K562 (cell line): ENCODE data around the gene FUNDC2. TPM values are rescaled to one million over a fixed set of nuclear protein-coding genes. Genes with fewer than 3 reads are reported as not detected.

Source experiments
- ATF1 ChIP-seq, 2 experiments: fragments of 450-650 bp in 1 of 2; IDR thresholded peaks; 2 replicates each; pipeline ENCODE4 v1.6.1; 2016; ENCODE audit warnings: missing compliant biosample characterization in 1 of 2, missing genetic modification characterization in 1 of 2
- BCL6 ChIP-seq: fragments of 250-450 bp; sonication (Bioruptor Pico); IDR thresholded peaks from 2 replicates; pipeline ENCODE4 v1.4.0; 2020
- C11orf30 ChIP-seq: fragments of 450-650 bp; IDR thresholded peaks from 2 replicates; pipeline ENCODE4 v1.6.1; 2016; ENCODE audit warnings: low read depth, mild to moderate bottlenecking
- FOXA3 ChIP-seq, 2 experiments: fragments of 450-650 bp in 1 of 2; sonication (generic) in 1 of 2; formaldehyde crosslinking; IDR thresholded peaks in 1 of 2; conservative IDR thresholded peaks in 1 of 2; 2 replicates each; pipeline versions ENCODE4 v1.4.0 to v1.8.0; 2020 to 2022; ENCODE audit warnings: mild to moderate bottlenecking in 2 of 2, missing genetic modification reagents in 1 of 2
- FOXJ3 ChIP-seq: sonication (generic); formaldehyde crosslinking; IDR thresholded peaks from 2 replicates; pipeline ENCODE4 v1.4.0; 2020; ENCODE audit warnings: mild to moderate bottlenecking, missing genetic modification reagents
- FOXM1 ChIP-seq, 2 experiments: fragments of 450-650 bp in 1 of 2; sonication (generic) in 1 of 2; formaldehyde crosslinking in 1 of 2; IDR thresholded peaks; 2 replicates each; pipeline versions ENCODE4 v1.6.1 to v1.9.0; 2017 to 2022; ENCODE audit warnings: low read depth in 2 of 2, mild to moderate bottlenecking in 2 of 2, missing genetic modification reagents in 1 of 2, moderate library complexity in 1 of 2
- GABPB2 ChIP-seq: fragments of 250-450 bp; sonication (Bioruptor Pico); conservative IDR thresholded peaks from 2 replicates; pipeline ENCODE4 v1.5.1; 2021; ENCODE audit warnings: mild to moderate bottlenecking
- GTF2F1 ChIP-seq: IDR thresholded peaks from 2 replicates; pipeline ENCODE4 v1.6.1; 2011; ENCODE audit warnings: low read depth, low read length, improper control_type of control experiment
- IFI16 ChIP-seq: fragments of 250-450 bp; sonication (Bioruptor Pico); IDR thresholded peaks from 2 replicates; pipeline ENCODE4 v2.1.2; 2022; ENCODE audit warnings: mild to moderate bottlenecking, inconsistent platforms
- ILK ChIP-seq: fragments of 450-650 bp; IDR thresholded peaks from 2 replicates; pipeline ENCODE4 v1.6.1; 2016; ENCODE audit warnings: missing genetic modification characterization, low read depth, mild to moderate bottlenecking, missing compliant biosample characterization, moderate library complexity, borderline replicate concordance
- JUNB ChIP-seq: fragments of 450-650 bp; formaldehyde crosslinking; conservative IDR thresholded peaks from 2 replicates; pipeline ENCODE4 v1.4.0; 2020; ENCODE audit warnings: mild to moderate bottlenecking
- MAFG ChIP-seq: fragments of 450-650 bp; conservative IDR thresholded peaks from 2 replicates; pipeline ENCODE4 v1.6.1; 2016; ENCODE audit warnings: missing genetic modification characterization, missing compliant biosample characterization
- NELFE ChIP-seq: IDR thresholded peaks from 2 replicates; pipeline ENCODE4 v1.6.1; 2011; ENCODE audit warnings: mild to moderate bottlenecking; ENCODE audit not compliant: insufficient read depth, insufficient read length
- NFRKB ChIP-seq: fragments of 450-650 bp; IDR thresholded peaks from 2 replicates; pipeline ENCODE4 v1.6.1; 2016; ENCODE audit warnings: low read depth
- NR1H2 ChIP-seq: sonication (generic); formaldehyde crosslinking; IDR thresholded peaks from 2 replicates; pipeline ENCODE4 v1.4.0; 2020; ENCODE audit warnings: mild to moderate bottlenecking, missing genetic modification reagents
- SMARCB1 ChIP-seq: IDR thresholded peaks from 2 replicates; pipeline ENCODE4 v1.6.1; 2011; ENCODE audit warnings: improper control_type of control experiment, low read depth; ENCODE audit not compliant: insufficient read length
- SMARCC2 ChIP-seq: fragments of 450-650 bp; IDR thresholded peaks from 2 replicates; pipeline ENCODE4 v1.6.1; 2017; ENCODE audit warnings: antibody characterized with exemption, moderate library complexity, mild to moderate bottlenecking, low read depth
- XRCC4 ChIP-seq: IDR thresholded peaks from one replicate; pipeline ENCODE4 v1.6.1; 2011; ENCODE audit not compliant: insufficient read depth, insufficient read length; ENCODE audit errors: extremely low read depth
- XRCC5 ChIP-seq: fragments of 200-400 bp; formaldehyde crosslinking; IDR thresholded peaks from 2 replicates; pipeline ENCODE4 v1.6.1; 2017; ENCODE audit warnings: low read depth, mild to moderate bottlenecking, low read length
- ZFPM2 ChIP-seq: fragments of 250-450 bp; sonication (Bioruptor Pico); IDR thresholded peaks from 2 replicates; pipeline ENCODE4 v1.5.1; 2022; ENCODE audit warnings: mild to moderate bottlenecking
- ZZZ3 ChIP-seq: fragments of 450-650 bp; IDR thresholded peaks from 2 replicates; pipeline ENCODE4 v1.6.1; 2016; ENCODE audit warnings: antibody characterized with exemption, mild to moderate bottlenecking, moderate library complexity
- polyA plus RNA-seq, 8 experiments: library from polyadenylated mRNA; depleted of rRNA in 4 of 8; stranded (reverse) in 5 of 8; unstranded in 3 of 8; fragments of >200 nt; fragmentation: Nextera tagmentation in 2 of 8; fragmentation: Illumina TruSeq in 1 of 8; extraction: Ambion mirVana in 2 of 8; extraction: Trizol in 1 of 8; gene quantifications; 2 replicates each; pipeline versions ENCODE4 v1.2.1 to v1.2.3, GENCODE V29; 2011 to 2014; ENCODE audit warnings: inconsistent platforms in 1 of 8, missing spikeins in 1 of 8
- total RNA-seq, 7 experiments: library from RNA; depleted of rRNA in 6 of 7; stranded (reverse); fragments of >200 nt in 6 of 7; fragmentation: Illumina TruSeq in 2 of 7; extraction: Trizol in 2 of 7; gene quantifications; 2 replicates each; pipeline versions ENCODE4 v1.2.1 to v1.2.3, GENCODE V29; 2011 to 2021; ENCODE audit warnings: low replicate concordance in 1 of 7
- TF ChIP-seq, protein P1 (sequence below), 3 experiments: fragments of 200-800 bp in 1 of 3; fragments of 250-450 bp in 1 of 3; fragments of 450-650 bp in 1 of 3; sonication (Bioruptor Pico) in 1 of 3; sonication (Bioruptor generic) in 1 of 3; formaldehyde crosslinking in 1 of 3; IDR thresholded peaks; 2 replicates each; pipeline versions ENCODE4 v1.6.1 to v1.8.0; 2016 to 2022; ENCODE audit warnings: mild to moderate bottlenecking in 2 of 3, missing genetic modification characterization in 2 of 3, missing compliant biosample characterization in 1 of 3, moderate library complexity in 1 of 3
- TF ChIP-seq, protein P2 (sequence below): fragments of 250-450 bp; sonication (Bioruptor Pico); IDR thresholded peaks from 2 replicates; pipeline ENCODE4 v1.8.0; 2021; ENCODE audit warnings: moderate library complexity, mild to moderate bottlenecking, inconsistent platforms
- TF ChIP-seq, protein P3 (sequence below), 2 experiments: fragments of 450-650 bp in 1 of 2; sonication (generic) in 1 of 2; formaldehyde crosslinking in 1 of 2; IDR thresholded peaks in 1 of 2; conservative IDR thresholded peaks in 1 of 2; 2 replicates each; pipeline versions ENCODE4 v1.6.1 to v1.8.1; 2016 to 2023; ENCODE audit warnings: mild to moderate bottlenecking in 2 of 2, moderate library complexity in 2 of 2, inconsistent platforms in 1 of 2, missing genetic modification reagents in 1 of 2

The FUNDC2 gene
- total and polyA plus RNA-seq, 9 of the 15 experiments (the other 6 are each of a cell fraction or from before 2014, with no cell fraction given) = 50.6 to 235 (median 123) TPM

DNA sequence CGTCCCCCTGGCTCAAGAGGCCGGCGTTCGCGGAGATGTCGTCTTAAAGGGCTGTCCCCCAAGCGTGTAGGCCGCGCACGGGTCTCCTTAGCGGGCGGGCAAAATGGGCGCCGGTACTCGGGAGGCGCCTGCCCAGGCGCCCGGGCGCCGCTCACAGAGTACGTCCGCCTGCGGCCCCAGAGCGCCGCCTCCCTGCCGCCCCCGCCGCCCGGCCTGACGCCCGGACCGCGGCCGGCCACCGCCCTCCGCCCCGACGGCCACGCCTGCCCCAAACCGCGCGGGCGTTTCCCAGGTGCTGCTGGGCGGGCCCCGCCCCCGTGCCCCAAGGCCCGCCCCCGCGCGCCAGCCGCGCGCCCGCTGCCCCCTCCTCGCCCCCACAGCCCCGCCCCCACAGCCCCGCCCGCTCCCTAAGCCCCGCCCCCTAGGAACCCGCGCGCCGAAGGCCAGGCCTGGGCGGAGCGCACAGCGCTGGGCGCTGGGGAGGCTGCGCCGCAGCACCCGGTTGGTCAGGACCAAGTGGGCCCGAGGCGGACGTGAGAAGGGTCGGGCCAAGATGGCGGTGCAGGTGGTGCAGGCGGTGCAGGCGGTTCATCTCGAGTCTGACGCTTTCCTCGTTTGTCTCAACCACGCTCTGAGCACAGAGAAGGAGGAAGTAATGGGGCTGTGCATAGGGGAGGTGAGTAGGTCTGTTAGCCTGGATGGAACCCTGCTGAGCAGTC, 44.5 kb downstream of the FUNDC2 start, which contains the start of the genes BRCC3, CMC4 and MTCP1 (continued):
- TF ChIP-seq, protein P1, sequence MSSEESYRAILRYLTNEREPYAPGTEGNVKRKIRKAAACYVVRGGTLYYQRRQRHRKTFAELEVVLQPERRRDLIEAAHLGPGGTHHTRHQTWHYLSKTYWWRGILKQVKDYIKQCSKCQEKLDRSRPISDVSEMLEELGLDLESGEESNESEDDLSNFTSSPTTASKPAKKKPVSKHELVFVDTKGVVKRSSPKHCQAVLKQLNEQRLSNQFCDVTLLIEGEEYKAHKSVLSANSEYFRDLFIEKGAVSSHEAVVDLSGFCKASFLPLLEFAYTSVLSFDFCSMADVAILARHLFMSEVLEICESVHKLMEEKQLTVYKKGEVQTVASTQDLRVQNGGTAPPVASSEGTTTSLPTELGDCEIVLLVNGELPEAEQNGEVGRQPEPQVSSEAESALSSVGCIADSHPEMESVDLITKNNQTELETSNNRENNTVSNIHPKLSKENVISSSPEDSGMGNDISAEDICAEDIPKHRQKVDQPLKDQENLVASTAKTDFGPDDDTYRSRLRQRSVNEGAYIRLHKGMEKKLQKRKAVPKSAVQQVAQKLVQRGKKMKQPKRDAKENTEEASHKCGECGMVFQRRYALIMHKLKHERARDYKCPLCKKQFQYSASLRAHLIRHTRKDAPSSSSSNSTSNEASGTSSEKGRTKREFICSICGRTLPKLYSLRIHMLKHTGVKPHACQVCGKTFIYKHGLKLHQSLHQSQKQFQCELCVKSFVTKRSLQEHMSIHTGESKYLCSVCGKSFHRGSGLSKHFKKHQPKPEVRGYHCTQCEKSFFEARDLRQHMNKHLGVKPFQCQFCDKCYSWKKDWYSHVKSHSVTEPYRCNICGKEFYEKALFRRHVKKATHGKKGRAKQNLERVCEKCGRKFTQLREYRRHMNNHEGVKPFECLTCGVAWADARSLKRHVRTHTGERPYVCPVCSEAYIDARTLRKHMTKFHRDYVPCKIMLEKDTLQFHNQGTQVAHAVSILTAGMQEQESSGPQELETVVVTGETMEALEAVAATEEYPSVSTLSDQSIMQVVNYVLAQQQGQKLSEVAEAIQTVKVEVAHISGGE (CRISPR knock-in tag; IDR thresholded peaks at IDR 0.05) = no peak; a peak in 1 of 6 replicates
- TF ChIP-seq GABPB2 (CRISPR knock-in tag) (no peak), ILK (no peak), C11orf30 (peak; percentile 59; the same call in 1 of the 2 replicates), ATF1 (CRISPR knock-in tag; IDR thresholded peaks at IDR 0.05) (no peak), ATF1 (tag; IDR thresholded peaks at IDR 0.05) (no peak), FOXA3 (CRISPR knock-in tag; conservative IDR thresholded peaks at IDR 0.05 in 1 of 2, IDR thresholded peaks at IDR 0.05 in 1 of 2) (no peak), SMARCB1 (no peak), FOXM1 (IDR thresholded peaks at IDR 0.05; ENCODE audit: low read depth) (no peak), FOXM1 (CRISPR knock-in tag; IDR thresholded peaks at IDR 0.05; ENCODE audit: low read depth) (no peak), GTF2F1 (no peak), FOXJ3 (CRISPR knock-in tag) (no peak), XRCC4 (no peak), NFRKB (peak; percentile 81), MAFG (tag) (no peak), ZFPM2 (CRISPR knock-in tag) (no peak), NR1H2 (CRISPR knock-in tag) (no peak), ZZZ3 (no peak), NELFE (no peak), BCL6 (CRISPR knock-in tag) (no peak), IFI16 (CRISPR knock-in tag) (no peak), XRCC5 (no peak), SMARCC2 (no peak), JUNB (CRISPR knock-in tag) (no peak)
- TF ChIP-seq, protein P2, sequence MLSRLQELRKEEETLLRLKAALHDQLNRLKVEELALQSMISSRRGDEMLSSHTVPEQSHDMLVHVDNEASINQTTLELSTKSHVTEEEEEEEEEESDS (CRISPR knock-in tag) = no peak
- TF ChIP-seq, protein P3, sequence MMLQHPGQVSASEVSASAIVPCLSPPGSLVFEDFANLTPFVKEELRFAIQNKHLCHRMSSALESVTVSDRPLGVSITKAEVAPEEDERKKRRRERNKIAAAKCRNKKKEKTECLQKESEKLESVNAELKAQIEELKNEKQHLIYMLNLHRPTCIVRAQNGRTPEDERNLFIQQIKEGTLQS (IDR thresholded peaks at IDR 0.05) = no peak
- TF ChIP-seq, protein P3 (CRISPR knock-in tag; conservative IDR thresholded peaks at IDR 0.05) = no peak
